Measurements from ENCODE around the gene HUNK.

HUNK gene

DNA sequence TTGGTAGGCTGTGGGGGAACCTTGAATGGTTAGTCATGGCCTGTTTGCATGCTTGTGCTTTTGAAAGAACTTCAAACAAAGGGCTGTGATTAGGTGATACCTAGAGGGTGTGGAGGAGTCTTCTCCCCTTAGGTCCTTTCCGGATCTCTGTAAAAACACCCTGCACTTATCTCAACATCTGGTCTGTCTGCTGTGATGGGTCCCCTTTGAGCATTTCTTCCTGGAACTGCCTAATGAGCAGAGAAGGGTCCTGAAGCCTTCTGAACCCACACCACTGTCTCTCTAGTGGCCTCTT lies 59.6 kb downstream of the HUNK start:
- TF ChIP-seq FOXP2 (optimal IDR thresholded peaks at IDR 0.05; ENCODE audit: borderline replicate concordance, extremely low read depth, extremely low read length, insufficient read depth) (no peak), SIN3A (IDR thresholded peaks at IDR 0.05; ENCODE audit: borderline replicate concordance, insufficient read depth, low read length) (no peak)

DNA sequence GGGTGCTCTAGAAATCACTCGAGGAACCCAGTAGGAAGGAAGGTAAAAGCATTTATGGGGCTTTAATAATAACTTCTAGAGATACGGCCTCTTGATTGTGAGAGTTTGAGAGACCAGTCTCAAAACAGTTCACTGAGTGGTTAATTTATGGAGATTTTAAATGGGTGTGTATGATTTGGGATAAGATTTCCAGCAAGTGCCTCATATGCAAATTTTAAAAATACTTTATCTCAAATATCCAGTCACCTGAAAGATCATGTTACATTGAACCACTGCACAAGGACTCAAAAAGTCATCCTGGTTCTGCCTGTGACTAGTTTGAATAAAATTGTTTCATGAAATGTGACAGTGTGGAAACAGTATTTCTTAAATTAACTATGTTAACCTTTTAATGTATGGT lies 64.5 kb downstream of the HUNK start:
- TF ChIP-seq, protein P1, sequence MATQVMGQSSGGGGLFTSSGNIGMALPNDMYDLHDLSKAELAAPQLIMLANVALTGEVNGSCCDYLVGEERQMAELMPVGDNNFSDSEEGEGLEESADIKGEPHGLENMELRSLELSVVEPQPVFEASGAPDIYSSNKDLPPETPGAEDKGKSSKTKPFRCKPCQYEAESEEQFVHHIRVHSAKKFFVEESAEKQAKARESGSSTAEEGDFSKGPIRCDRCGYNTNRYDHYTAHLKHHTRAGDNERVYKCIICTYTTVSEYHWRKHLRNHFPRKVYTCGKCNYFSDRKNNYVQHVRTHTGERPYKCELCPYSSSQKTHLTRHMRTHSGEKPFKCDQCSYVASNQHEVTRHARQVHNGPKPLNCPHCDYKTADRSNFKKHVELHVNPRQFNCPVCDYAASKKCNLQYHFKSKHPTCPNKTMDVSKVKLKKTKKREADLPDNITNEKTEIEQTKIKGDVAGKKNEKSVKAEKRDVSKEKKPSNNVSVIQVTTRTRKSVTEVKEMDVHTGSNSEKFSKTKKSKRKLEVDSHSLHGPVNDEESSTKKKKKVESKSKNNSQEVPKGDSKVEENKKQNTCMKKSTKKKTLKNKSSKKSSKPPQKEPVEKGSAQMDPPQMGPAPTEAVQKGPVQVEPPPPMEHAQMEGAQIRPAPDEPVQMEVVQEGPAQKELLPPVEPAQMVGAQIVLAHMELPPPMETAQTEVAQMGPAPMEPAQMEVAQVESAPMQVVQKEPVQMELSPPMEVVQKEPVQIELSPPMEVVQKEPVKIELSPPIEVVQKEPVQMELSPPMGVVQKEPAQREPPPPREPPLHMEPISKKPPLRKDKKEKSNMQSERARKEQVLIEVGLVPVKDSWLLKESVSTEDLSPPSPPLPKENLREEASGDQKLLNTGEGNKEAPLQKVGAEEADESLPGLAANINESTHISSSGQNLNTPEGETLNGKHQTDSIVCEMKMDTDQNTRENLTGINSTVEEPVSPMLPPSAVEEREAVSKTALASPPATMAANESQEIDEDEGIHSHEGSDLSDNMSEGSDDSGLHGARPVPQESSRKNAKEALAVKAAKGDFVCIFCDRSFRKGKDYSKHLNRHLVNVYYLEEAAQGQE (IDR thresholded peaks at IDR 0.05; ENCODE audit: insufficient read depth in 1 of 2, low read depth in 2 of 2, low read length in 2 of 2) = no peak
- TF ChIP-seq POLR2AphosphoS5 (IDR thresholded peaks at IDR 0.05; ENCODE audit: low read depth, low read length) (no peak), SIN3A (IDR thresholded peaks at IDR 0.05; ENCODE audit: borderline replicate concordance, insufficient read depth, low read length) (no peak), FOXP2 (optimal IDR thresholded peaks at IDR 0.05; ENCODE audit: borderline replicate concordance, extremely low read depth, extremely low read length, insufficient read depth) (no peak)

DNA sequence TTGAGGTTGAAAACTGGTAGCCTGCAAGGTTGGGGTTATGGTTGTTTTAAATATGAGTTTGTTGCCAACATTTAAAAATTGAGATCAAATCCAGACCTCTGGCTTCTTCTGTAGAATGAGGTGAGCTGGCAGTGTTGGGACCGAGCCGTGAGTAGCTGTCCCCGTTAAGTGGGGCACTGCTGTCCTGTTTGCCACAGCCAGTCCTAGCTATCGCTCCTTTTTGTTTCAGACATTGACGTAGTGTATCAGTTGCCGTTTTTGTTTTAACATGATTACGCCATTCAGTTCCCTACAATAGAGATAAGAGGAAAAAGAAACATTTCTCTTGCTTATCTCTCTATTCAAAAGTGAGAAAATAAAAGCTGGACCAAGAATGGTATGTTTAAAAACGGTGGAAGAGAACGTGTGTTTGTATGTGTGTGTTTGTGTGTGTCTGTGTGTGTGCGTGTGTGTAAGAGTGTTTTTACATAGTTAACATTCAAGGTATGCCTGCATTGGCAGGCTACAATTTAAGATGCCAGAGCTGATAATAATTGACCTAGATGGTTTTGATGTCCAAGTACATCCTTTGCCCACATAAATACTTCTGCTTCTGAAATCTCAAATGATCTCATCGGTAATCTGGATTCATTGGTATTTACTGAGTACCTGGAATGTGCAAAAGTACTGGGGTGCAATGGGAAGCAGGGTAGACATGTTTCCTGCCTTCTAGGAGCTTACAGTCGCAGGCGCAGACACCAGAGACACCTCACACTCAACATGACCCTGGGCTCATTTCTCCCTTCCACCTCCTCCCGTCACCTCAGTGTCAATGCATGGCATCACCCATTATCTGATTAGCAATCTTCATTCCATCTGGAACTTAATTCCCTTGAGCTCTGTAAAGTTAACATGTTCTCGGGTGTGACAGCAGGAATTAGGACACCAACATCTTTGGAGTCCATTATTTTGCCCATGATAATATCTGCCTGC lies 65.8 kb downstream of the HUNK start:
- TF ChIP-seq, protein P1 (IDR thresholded peaks at IDR 0.05; ENCODE audit: insufficient read depth in 1 of 2, low read depth in 2 of 2, low read length in 2 of 2) = no peak
- TF ChIP-seq POLR2AphosphoS5 (IDR thresholded peaks at IDR 0.05; ENCODE audit: low read depth, low read length) (no peak), FOXP2 (optimal IDR thresholded peaks at IDR 0.05; ENCODE audit: borderline replicate concordance, extremely low read depth, extremely low read length, insufficient read depth) (no peak), SIN3A (IDR thresholded peaks at IDR 0.05; ENCODE audit: borderline replicate concordance, insufficient read depth, low read length) (no peak), TAF1 (IDR thresholded peaks at IDR 0.05; ENCODE audit: borderline replicate concordance, insufficient read depth, low read length) (no peak)

DNA sequence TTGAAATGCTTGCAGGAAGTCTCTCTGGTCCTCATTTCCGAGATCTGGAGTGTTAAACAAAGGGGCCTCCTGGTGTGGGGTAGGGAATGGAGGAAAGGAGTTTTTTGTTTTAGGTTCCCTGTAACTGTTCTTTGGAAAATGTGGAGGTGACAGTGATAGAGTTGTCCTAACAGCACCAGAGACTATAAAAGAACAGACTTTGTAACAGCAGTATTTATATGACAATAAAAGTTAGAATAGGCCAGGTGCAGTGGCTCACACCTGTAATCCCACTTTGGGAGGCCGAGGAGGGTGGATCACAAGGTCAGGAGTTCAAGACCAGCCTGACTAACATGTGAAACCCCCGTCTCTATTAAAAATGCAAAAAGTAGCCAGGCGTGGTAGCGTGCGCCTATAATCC lies 68.9 kb downstream of the HUNK start:
- no peak for TF ChIP-seq SIN3A (IDR thresholded peaks at IDR 0.05; ENCODE audit: borderline replicate concordance, insufficient read depth, low read length)
- no peak for TF ChIP-seq TAF1 (IDR thresholded peaks at IDR 0.05; ENCODE audit: borderline replicate concordance, insufficient read depth, low read length)
- TF ChIP-seq FOXP2 (optimal IDR thresholded peaks at IDR 0.05; ENCODE audit: borderline replicate concordance, extremely low read depth, extremely low read length, insufficient read depth) = no peak
- no peak for TF ChIP-seq POLR2AphosphoS5 (IDR thresholded peaks at IDR 0.05; ENCODE audit: low read depth, low read length)
- TF ChIP-seq, protein P1 (IDR thresholded peaks at IDR 0.05; ENCODE audit: insufficient read depth in 1 of 2, low read depth in 2 of 2, low read length in 2 of 2) = no peak

DNA sequence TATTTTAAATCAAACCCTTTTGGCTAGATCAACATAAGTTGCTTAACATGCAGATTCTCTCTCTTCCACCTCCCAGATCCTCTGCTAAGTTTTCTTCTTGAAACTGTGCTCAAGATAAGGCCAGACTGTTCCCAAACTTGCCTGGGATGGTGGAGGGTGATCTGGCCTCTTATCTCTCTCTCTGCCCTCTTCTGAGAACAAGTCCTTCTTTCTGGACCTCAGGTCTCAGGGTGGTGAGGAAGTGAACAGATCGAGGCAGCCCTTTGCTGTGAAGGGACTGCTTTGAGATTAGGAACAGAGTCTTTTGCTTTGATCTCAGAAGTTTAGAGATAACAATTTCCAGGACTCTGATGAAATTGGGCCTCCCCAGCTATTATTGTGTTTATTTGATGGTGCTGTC lies 70.7 kb downstream of the HUNK start:
- no peak for TF ChIP-seq TAF1 (IDR thresholded peaks at IDR 0.05; ENCODE audit: borderline replicate concordance, insufficient read depth, low read length)
- TF ChIP-seq, protein P1 (IDR thresholded peaks at IDR 0.05; ENCODE audit: insufficient read depth in 1 of 2, low read depth in 2 of 2, low read length in 2 of 2) = no peak
- TF ChIP-seq SIN3A (IDR thresholded peaks at IDR 0.05; ENCODE audit: borderline replicate concordance, insufficient read depth, low read length) = no peak
- TF ChIP-seq FOXP2 (optimal IDR thresholded peaks at IDR 0.05; ENCODE audit: borderline replicate concordance, extremely low read depth, extremely low read length, insufficient read depth) = no peak
- TF ChIP-seq POLR2AphosphoS5 (IDR thresholded peaks at IDR 0.05; ENCODE audit: low read depth, low read length) = no peak
